K562 (cell line): ENCODE results near the gene USP48. TPM values are rescaled to one million over a fixed set of nuclear protein-coding genes. Genes with fewer than 3 reads are reported as not detected.
A peak's percentile ranks its signal among the peaks of the same experiment; 100 is the strongest.

ENCODE experiments used
- ATAC-seq: fragments of 200-7000 bp; cut with Tn5 transposase; 3 replicates; pipeline ENCODE4 v1.9.1; 2020; ENCODE audit warnings: moderate library complexity
- BruUV-seq: library from RNA; stranded (reverse); fragments of 400-500 nt; replicated peaks from 2 replicates; lab custom pipeline; 2021; lab: Mats Ljungman, UMichigan
- CTCF ChIA-PET: fragments of 300-600 bp; formaldehyde crosslinking; extraction: SDS; loops from one replicate; lab custom pipeline; 2021; ENCODE audit warnings: low intra/inter-chr PET ratio; lab: Yijun Ruan, JAX
- POLR2A ChIA-PET: fragments of 300-600, 350-650 bp; sonication (Branson Sonifier 250); formaldehyde crosslinking; extraction: SDS; loops from one replicate; lab custom pipeline; 2021; ENCODE audit warnings: antibody characterized with exemption, inconsistent platforms; lab: Yijun Ruan, JAX
- DNase-seq, 4 experiments: peaks; one replicate each; pipeline versions ENCODE4 v3.0.0 to v3.0.0-alpha.2; 2011 to 2018; ENCODE audit warnings: low spot score in 3 of 4, mixed read lengths in 3 of 4; ENCODE audit errors: extremely low read depth in 1 of 4
- FAIRE-seq: peaks from 2 replicates; lab custom pipeline; 2011; peaks lifted over from hg19 to GRCh38; lab: Jason Lieb, UNC
- H2AFZ ChIP-seq: 2 replicates; pipeline ENCODE4 v1.6.0; 2011; ENCODE audit warnings: low read depth, low read length, control low read depth, inconsistent platforms
- H3K27ac ChIP-seq: fragments of 200-600 bp; 3 replicates; pipeline ENCODE4 v1.8.0; 2011; ENCODE audit warnings: low read depth, mild to moderate bottlenecking, control low read depth, inconsistent platforms, low read length, moderate library complexity, mixed read lengths; ENCODE audit errors: extremely low read depth
- H3K27me3 ChIP-seq, 2 experiments: fragments of 300-600 bp in 1 of 2; 2 replicates in 1 of 2; 3 replicates in 1 of 2; pipeline versions ENCODE4 v1.6.0 to v1.8.0; 2011; ENCODE audit warnings: inconsistent platforms in 2 of 2, low read length in 2 of 2, mild to moderate bottlenecking in 1 of 2, mixed read lengths in 1 of 2, moderate library complexity in 1 of 2; ENCODE audit not compliant: control insufficient read depth in 2 of 2, insufficient read depth in 2 of 2
- H3K36me3 ChIP-seq: fragments of 300-600 bp; 3 replicates; pipeline ENCODE4 v1.8.0; 2011; ENCODE audit warnings: mild to moderate bottlenecking, low read length, inconsistent platforms; ENCODE audit not compliant: control insufficient read depth, insufficient read depth
- H3K4me1 ChIP-seq, 2 experiments: fragments of 200-600 bp in 1 of 2; replicated peaks in 1 of 2; 2 replicates in 1 of 2; 3 replicates in 1 of 2; pipeline versions ENCODE4 v1.5.1 to v1.8.0; 2011; ENCODE audit warnings: inconsistent platforms in 2 of 2, low read length in 2 of 2, mild to moderate bottlenecking in 1 of 2, mixed read lengths in 1 of 2, moderate library complexity in 1 of 2; ENCODE audit not compliant: control insufficient read depth in 2 of 2, insufficient read depth in 2 of 2
- H3K4me2 ChIP-seq: 2 replicates; pipeline ENCODE4 v1.6.1; 2011; ENCODE audit warnings: low read length, control low read depth, inconsistent platforms, mixed read lengths; ENCODE audit not compliant: insufficient read depth
- H3K4me3 ChIP-seq: fragments of 200-600 bp; sonication (generic), shearing (Covaris generic); 2 replicates; pipeline ENCODE4 v1.5.1; 2016; ENCODE audit warnings: control low read depth, inconsistent platforms
- H3K79me2 ChIP-seq: fragments of 200-600 bp; 3 replicates; pipeline ENCODE4 v1.8.0; 2011; ENCODE audit warnings: low read length, inconsistent platforms; ENCODE audit not compliant: control insufficient read depth, insufficient read depth
- H3K9ac ChIP-seq, 2 experiments: 2 replicates each; pipeline versions ENCODE4 v1.6.0 to v1.6.1; 2011; ENCODE audit warnings: low read depth in 2 of 2, low read length in 2 of 2, control low read depth in 1 of 2, inconsistent platforms in 1 of 2, mild to moderate bottlenecking in 1 of 2, mixed read lengths in 1 of 2; ENCODE audit not compliant: insufficient read depth in 1 of 2
- H3K9me1 ChIP-seq: one replicate; pipeline ENCODE4 v1.6.0; 2011; ENCODE audit warnings: inconsistent platforms, mild to moderate bottlenecking, low read length, moderate library complexity; ENCODE audit not compliant: control insufficient read depth, insufficient read depth
- H3K9me3 ChIP-seq: replicated peaks from 2 replicates; pipeline ENCODE4 v1.5.1; 2011; ENCODE audit warnings: low read depth, low read length, inconsistent platforms; ENCODE audit not compliant: control insufficient read depth, insufficient read depth
- H4K20me1 ChIP-seq: replicated peaks from 2 replicates; pipeline ENCODE4 v1.6.1; 2011; ENCODE audit warnings: low read length, inconsistent platforms, mixed read lengths; ENCODE audit not compliant: control insufficient read depth, insufficient read depth
- BRF1 ChIP-seq: IDR thresholded peaks from 3 replicates; pipeline ENCODE4 v1.6.1; 2011; ENCODE audit warnings: borderline replicate concordance, mild to moderate bottlenecking; ENCODE audit not compliant: insufficient read length; ENCODE audit errors: extremely low read depth
- C11orf30 ChIP-seq: fragments of 450-650 bp; IDR thresholded peaks from 2 replicates; pipeline ENCODE4 v1.6.1; 2016; ENCODE audit warnings: low read depth, mild to moderate bottlenecking
- FOXP1 ChIP-seq: sonication (generic); formaldehyde crosslinking; IDR thresholded peaks from 2 replicates; pipeline ENCODE4 v1.8.0; 2022; ENCODE audit warnings: mild to moderate bottlenecking, missing genetic modification reagents
- KLF1 ChIP-seq: fragments of 450-650 bp; IDR thresholded peaks from 2 replicates; pipeline ENCODE4 v1.6.1; 2016; ENCODE audit warnings: missing genetic modification characterization, missing compliant biosample characterization
- MAFF ChIP-seq: IDR thresholded peaks from 2 replicates; pipeline ENCODE4 v1.6.1; 2012; ENCODE audit warnings: low read length, improper control_type of control experiment
- MAFG ChIP-seq: fragments of 450-650 bp; conservative IDR thresholded peaks from 2 replicates; pipeline ENCODE4 v1.6.1; 2016; ENCODE audit warnings: missing genetic modification characterization, missing compliant biosample characterization
- MAFK ChIP-seq: IDR thresholded peaks from 2 replicates; pipeline ENCODE4 v1.6.1; 2011; ENCODE audit warnings: low read length, improper control_type of control experiment
- NFE2 ChIP-seq: IDR thresholded peaks from 2 replicates; pipeline ENCODE4 v1.6.1; 2014; ENCODE audit warnings: antibody characterized with exemption, low read depth
- PHF20 ChIP-seq: fragments of 450-650 bp; IDR thresholded peaks from 2 replicates; pipeline ENCODE4 v1.6.1; 2018; ENCODE audit not compliant: partially characterized antibody
- POLR2H ChIP-seq: IDR thresholded peaks from 2 replicates; pipeline ENCODE4 v1.6.1; 2016; ENCODE audit warnings: missing genetic modification characterization, low read depth, mild to moderate bottlenecking, control low read depth, missing compliant biosample characterization, moderate library complexity
- PREB ChIP-seq: sonication (generic); formaldehyde crosslinking; IDR thresholded peaks from 2 replicates; pipeline ENCODE4 v1.8.1; 2023; ENCODE audit warnings: mild to moderate bottlenecking, missing genetic modification reagents
- SPI1 ChIP-seq: IDR thresholded peaks from 2 replicates; pipeline ENCODE4 v1.6.1; 2011; ENCODE audit warnings: low read depth, low read length, control low read depth, borderline replicate concordance
- SREBF2 ChIP-seq: sonication (generic); formaldehyde crosslinking; IDR thresholded peaks from 2 replicates; pipeline ENCODE4 v1.4.0; 2020; ENCODE audit warnings: mild to moderate bottlenecking, missing genetic modification reagents
- TCFL5 ChIP-seq: fragments of 250-450 bp; sonication (Bioruptor Pico); conservative IDR thresholded peaks from 2 replicates; pipeline ENCODE4 v1.6.1; 2021; ENCODE audit warnings: mild to moderate bottlenecking, moderate library complexity, matching md5 sums
- ZNF232 ChIP-seq: sonication (generic); formaldehyde crosslinking; IDR thresholded peaks from 2 replicates; pipeline ENCODE4 v1.8.0; 2022; ENCODE audit warnings: mild to moderate bottlenecking, missing genetic modification reagents
- ZNF316 ChIP-seq: fragments of 450-650 bp; IDR thresholded peaks from 2 replicates; pipeline ENCODE4 v1.6.1; 2016
- WGBS: fragments of 100-300 bp; shearing (Covaris generic); methylation state at CpG from one replicate; pipeline ENCODE4 v1.1.6; 2016; ENCODE audit warnings: low coverage, mixed read lengths; ENCODE audit not compliant: insufficient coverage; ENCODE audit errors: missing lambda C conversion rate; 5-methylcytosine and 5-hydroxymethylcytosine counted together
- in situ Hi-C: fragments of 300-500 bp; cut with MboI; formaldehyde crosslinking; loops from 4 replicates; pipeline ENCODE4 v1.15.0; 2018; ENCODE audit warnings: inconsistent platforms, mixed read lengths
- intact Hi-C: fragments of 100-400 bp; cut with micrococcal nuclease; formaldehyde crosslinking; loops from 2 replicates; pipeline ENCODE4 v1.14.2; 2022
- polyA plus RNA-seq, 8 experiments: library from polyadenylated mRNA; depleted of rRNA in 4 of 8; stranded (reverse) in 5 of 8; unstranded in 3 of 8; fragments of >200 nt; fragmentation: Nextera tagmentation in 2 of 8; fragmentation: Illumina TruSeq in 1 of 8; extraction: Ambion mirVana in 2 of 8; extraction: Trizol in 1 of 8; gene quantifications; 2 replicates each; pipeline versions ENCODE4 v1.2.1 to v1.2.3, GENCODE V29; 2011 to 2014; ENCODE audit warnings: inconsistent platforms in 1 of 8, missing spikeins in 1 of 8
- total RNA-seq, 7 experiments: library from RNA; depleted of rRNA in 6 of 7; stranded (reverse); fragments of >200 nt in 6 of 7; fragmentation: Illumina TruSeq in 2 of 7; extraction: Trizol in 2 of 7; gene quantifications; 2 replicates each; pipeline versions ENCODE4 v1.2.1 to v1.2.3, GENCODE V29; 2011 to 2021; ENCODE audit warnings: low replicate concordance in 1 of 7

The USP48 gene
- total and polyA plus RNA-seq, 9 of the 15 experiments (the other 6 are each of a cell fraction or from before 2014, with no cell fraction given), result 23.3 to 123 (median 106) TPM

- Histone ChIP-seq H3K9me1 (no peaks in the 10 kb centered on the region), H3K79me2 (no peaks in the 10 kb centered on the region; the same call in 2 of the 3 replicates), H3K36me3 (peaks cover 97% of the 10 kb centered on the region), H3K4me3 (no peak overlapping the region), H2AFZ (no peak overlapping the region), H3K27ac (no peak overlapping the region), H3K4me2 (no peak overlapping the region), H3K4me1 (no peaks in the 10 kb centered on the region), H3K9ac (no peak overlapping the region), H3K9me3 (no peaks in the 10 kb centered on the region), H3K27me3 (no peaks in the 10 kb centered on the region)
- DNase-seq (no peak), FAIRE-seq (no peak), ATAC-seq (no peak)
- in situ Hi-C loops, result no loop called here
- intact Hi-C loops, result no loop called here
- TSS peak; percentile 5 for BruUV-seq
- CTCF ChIA-PET, result interaction anchor here (0.6 kb wide), 1 partner anchor 343 kb away, joined by 3 read pairs; no protein-coding TSS in a partner anchor
- 89% methylated on average over 7 of the region's 7 CpGs for WGBS
- peak; percentile 93 for TF ChIP-seq ZNF316
- peak; percentile 84 for TF ChIP-seq MAFF
- no peak for TF ChIP-seq ZNF232 (CRISPR knock-in tag)
- peak; percentile 87 for TF ChIP-seq C11orf30
- TF ChIP-seq SPI1, result no peak
- no peak for TF ChIP-seq BRF1
- no peak for TF ChIP-seq FOXP1 (CRISPR knock-in tag)
- TF ChIP-seq POLR2H (tag), result 0 out of 2 replicates have a peak, but pooled peaks have one; percentile 26
- peak; percentile 88 for TF ChIP-seq MAFK
- peak; percentile 55 for TF ChIP-seq NFE2
- peak; percentile 86 for TF ChIP-seq MAFG (tag)
- no peak for TF ChIP-seq PREB
- no peak for TF ChIP-seq TCFL5
- no peak for TF ChIP-seq PHF20
- no peak for TF ChIP-seq SREBF2 (CRISPR knock-in tag)
- TF ChIP-seq KLF1, result no peak
- TF ChIP-seq, all 486 proteins: peak for 7
- no peaks in the 10 kb centered on the region for H4K20me1 ChIP-seq
- POLR2A ChIA-PET, result no interaction called here
Measured at GRCh38 chr1:21721295-21721985, 61.5 kb downstream of the USP48 start.
